ENCODE measurements around the gene GCNT2.
"Not testable (repeated sequence)": the region's sequence is repeated elsewhere in the genome, so short reads cannot be mapped to it uniquely, and the experiment has no call there.

The GCNT2 gene

GRCh38 chr6:10516953-10517352 lies 4.2 kb upstream of the GCNT2 start:
- no peak for DNase-seq

GRCh38 chr6:10518557-10519407 lies 2.4 kb upstream of the GCNT2 start:
- DNase-seq: no peak

GRCh38 chr6:10519408-10519697 lies 1.8 kb upstream of the GCNT2 start:
- DNase-seq: not testable (repeated sequence)

- no peak for DNase-seq
Measured at GRCh38 chr6:10520468-10520867, 683 bp upstream of the GCNT2 start.

- DNase-seq: no peak
Measured at GRCh38 chr6:10522929-10523573, 1.9 kb downstream of the GCNT2 start.

GRCh38 chr6:10526156-10526555 lies 5.0 kb downstream of the GCNT2 start:
- DNase-seq: no peak

GRCh38 chr6:10528158-10528981 lies 7.2 kb downstream of the GCNT2 start:
- DNase-seq: peak; percentile 73

- DNase-seq: no peak
Measured at GRCh38 chr6:10529231-10529801, 8.2 kb downstream of the GCNT2 start.

GRCh38 chr6:10529828-10530374 lies 8.8 kb downstream of the GCNT2 start:
- not testable (repeated sequence) for DNase-seq

GRCh38 chr6:10531503-10531902 lies 10.4 kb downstream of the GCNT2 start:
- DNase-seq: no peak

GRCh38 chr6:10531942-10532341 lies 10.8 kb downstream of the GCNT2 start:
- no peak for DNase-seq

- DNase-seq: no peak
Measured at GRCh38 chr6:10532392-10532791, 11.2 kb downstream of the GCNT2 start.

- no peak for DNase-seq
Measured at GRCh38 chr6:10534419-10534762, 13.2 kb downstream of the GCNT2 start.

GRCh38 chr6:10535193-10535592 lies 14.0 kb downstream of the GCNT2 start:
- DNase-seq: no peak

GRCh38 chr6:10537726-10538125 lies 16.6 kb downstream of the GCNT2 start:
- DNase-seq: no peak

GRCh38 chr6:10540073-10540746 lies 19.1 kb downstream of the GCNT2 start:
- DNase-seq: no peak

GRCh38 chr6:10541591-10541990 lies 20.4 kb downstream of the GCNT2 start:
- DNase-seq: no peak

GRCh38 chr6:10542213-10542612 lies 21.1 kb downstream of the GCNT2 start:
- DNase-seq: no peak

- no peak for DNase-seq
Measured at GRCh38 chr6:10543488-10543887, 22.3 kb downstream of the GCNT2 start.

- no peak for DNase-seq
Measured at GRCh38 chr6:10545482-10545881, 24.3 kb downstream of the GCNT2 start.

GRCh38 chr6:10547809-10548208 lies 26.7 kb downstream of the GCNT2 start:
- DNase-seq: no peak

GRCh38 chr6:10550764-10551163 lies 29.6 kb downstream of the GCNT2 start:
- DNase-seq: no peak

Data from activated CD4-positive, alpha-beta T cell treated with anti-CD3 and anti-CD28 coated beads, Interleukin-2, Interleukin-6, amounts not matched to agents 100 ng/mL and 50 ng/mL, durations not matched to agents 16 hours and 8 hours (primary cell).